GM18858 (cell line): Measurements from ENCODE around the gene ATP8B3.
"Not testable (repeated sequence)": the region's sequence is repeated elsewhere in the genome, so short reads cannot be mapped to it uniquely, and the experiment has no call there.

Experiments
- ATAC-seq: cut with Tn5 transposase; IDR thresholded peaks from one replicate; pipeline ENCODE4 v1.9.1; 2021; ENCODE audit not compliant: unreplicated experiment

ATP8B3 gene

GRCh38 chr19:1770866-1771576 is 41.1 kb downstream of the ATP8B3 start:
- no peak for ATAC-seq

DNA sequence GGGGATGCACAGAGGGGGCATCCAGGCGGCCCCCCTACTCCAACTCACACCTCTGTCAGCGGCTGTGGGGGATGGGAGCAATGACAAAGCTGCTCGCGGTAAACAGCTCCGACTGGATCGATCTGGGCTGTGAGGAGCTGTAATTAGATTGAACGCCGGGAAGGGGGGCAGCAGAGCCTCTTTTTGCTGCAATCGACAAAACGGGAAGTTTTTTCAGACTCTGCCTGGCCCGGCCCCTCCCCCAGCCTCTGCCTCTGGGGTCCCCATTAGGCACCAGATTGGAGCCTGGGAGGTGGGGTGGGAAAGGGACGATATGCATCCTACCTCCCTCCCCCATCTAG is 42.5 kb downstream of the ATP8B3 start:
- no peak for ATAC-seq

- ATAC-seq = no peak
These were observed 43.0 kb downstream of the ATP8B3 start for GRCh38 chr19:1768918-1769644.

GRCh38 chr19:1768248-1768647 is 43.8 kb downstream of the ATP8B3 start:
- no peak for ATAC-seq

- ATAC-seq = no peak
These were observed 44.6 kb downstream of the ATP8B3 start for GRCh38 chr19:1767464-1767933.

DNA sequence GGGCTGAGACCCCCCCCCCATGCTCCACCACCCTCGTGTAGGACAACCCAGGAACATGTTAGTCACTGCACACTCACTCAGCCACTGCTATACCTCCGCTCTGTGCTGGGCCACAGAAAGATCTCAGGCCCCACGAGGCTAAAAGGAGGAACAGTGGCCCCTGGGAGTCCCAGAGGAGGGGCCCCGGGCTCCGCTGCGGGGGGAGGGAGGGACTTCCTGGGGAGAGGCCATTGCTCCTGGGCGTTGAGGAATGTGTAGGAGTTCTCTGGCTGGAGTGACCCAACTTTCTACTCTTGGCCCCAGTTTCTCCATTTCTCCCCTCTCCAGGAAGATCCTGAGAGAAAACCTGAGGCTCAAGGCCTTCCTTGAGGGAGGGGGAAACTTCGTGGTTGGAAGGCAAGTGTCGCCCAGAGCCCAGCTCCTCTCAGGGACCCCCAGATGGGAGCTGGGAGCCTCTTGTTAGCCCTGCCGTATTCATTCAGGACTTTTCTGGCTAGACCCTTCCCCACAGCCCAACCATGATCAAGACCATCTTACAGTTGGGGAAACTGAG is 45.2 kb downstream of the ATP8B3 start:
- ATAC-seq = no peak

DNA sequence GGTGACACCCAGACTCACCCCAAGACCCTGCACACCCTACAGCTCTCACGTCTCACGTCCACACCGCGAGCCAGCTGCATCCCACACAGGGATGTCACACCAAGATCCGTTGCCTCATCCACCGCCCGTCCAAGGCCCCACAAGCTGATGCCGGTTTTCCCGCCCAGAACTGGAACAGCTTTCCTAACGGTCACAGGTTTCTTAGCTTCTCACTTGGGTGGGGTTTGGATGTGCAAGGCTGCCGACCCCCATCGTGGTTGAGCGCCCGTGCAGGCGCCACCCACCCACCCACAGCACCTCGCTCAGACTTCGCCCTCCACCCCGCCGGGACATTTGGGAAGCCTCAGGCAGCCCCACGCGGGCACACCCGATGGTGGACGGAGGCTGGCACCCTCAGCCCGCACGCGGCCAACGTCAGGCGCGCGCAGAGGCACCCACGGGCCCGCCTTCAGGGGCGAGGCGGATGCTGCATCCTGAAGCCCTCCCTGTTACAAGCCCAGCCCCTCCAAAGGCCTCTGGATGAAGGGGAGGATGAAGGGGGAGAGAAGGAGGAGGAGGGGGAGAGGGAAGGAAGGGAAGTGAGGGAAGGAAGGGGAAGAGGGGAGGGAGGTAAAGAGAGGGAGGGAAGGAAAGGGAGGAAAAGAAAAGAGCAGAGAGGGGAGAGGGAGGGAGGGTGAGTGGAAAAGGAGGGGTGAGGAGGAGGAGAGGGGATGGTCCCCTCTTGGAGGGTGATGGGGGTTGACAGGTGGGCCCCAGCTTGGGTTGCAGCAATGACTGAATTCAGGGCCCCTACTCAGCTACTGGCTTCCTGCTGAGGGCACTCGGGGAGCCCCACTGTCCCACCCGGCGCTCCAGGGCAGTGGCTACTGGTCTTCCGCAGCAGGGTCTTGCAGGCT is 45.9 kb downstream of the ATP8B3 start:
- no peak for ATAC-seq

GRCh38 chr19:1765232-1765903 is 46.7 kb downstream of the ATP8B3 start:
- ATAC-seq = no peak

GRCh38 chr19:1764729-1765128 is 47.3 kb downstream of the ATP8B3 start:
- no peak for ATAC-seq

GRCh38 chr19:1763648-1764639 is 48.1 kb downstream of the ATP8B3 start:
- no peak for ATAC-seq

DNA sequence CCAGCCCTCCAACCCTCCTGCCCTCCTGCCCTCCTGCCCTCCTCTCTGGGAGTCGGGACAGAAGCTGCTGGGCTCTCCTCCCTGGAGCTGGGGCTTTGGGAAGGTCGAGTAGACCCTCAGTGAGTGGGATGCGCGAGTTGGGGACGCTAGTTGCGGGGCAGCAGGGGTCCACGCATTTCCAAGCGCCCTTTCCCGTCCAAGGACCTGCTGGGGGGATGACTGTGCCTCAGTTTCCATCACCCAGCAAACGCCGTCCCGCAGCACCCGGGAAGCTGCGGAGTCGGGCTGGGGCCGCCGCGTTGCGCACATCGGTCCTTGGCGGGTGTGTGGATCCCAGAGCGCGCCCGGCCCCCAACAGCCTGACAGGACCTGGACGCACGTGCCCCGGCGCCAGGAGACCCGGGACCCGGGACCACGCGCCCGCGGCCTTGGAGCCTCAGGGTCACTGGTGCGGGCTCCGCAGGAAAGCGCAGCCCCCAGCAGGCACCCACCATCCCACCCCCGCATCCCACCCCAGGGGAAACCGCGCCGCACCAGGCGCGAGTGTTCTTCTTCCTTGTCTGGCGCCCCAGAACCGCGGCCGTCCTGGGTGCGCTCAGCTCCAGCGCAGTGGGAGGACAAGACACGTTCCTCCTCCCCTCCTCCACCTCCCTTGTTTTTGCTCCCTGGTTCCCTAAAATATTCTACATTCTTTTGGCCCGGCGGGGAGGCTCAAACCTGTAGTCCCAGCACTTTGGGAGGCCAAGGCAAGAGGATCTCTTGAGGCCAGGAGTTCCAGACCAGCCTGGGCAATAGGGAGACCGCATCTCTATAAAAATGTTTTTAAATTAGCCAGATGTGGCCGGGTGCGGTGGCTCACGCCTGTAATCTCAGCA is 49.6 kb downstream of the ATP8B3 start:
- ATAC-seq = no peak

DNA sequence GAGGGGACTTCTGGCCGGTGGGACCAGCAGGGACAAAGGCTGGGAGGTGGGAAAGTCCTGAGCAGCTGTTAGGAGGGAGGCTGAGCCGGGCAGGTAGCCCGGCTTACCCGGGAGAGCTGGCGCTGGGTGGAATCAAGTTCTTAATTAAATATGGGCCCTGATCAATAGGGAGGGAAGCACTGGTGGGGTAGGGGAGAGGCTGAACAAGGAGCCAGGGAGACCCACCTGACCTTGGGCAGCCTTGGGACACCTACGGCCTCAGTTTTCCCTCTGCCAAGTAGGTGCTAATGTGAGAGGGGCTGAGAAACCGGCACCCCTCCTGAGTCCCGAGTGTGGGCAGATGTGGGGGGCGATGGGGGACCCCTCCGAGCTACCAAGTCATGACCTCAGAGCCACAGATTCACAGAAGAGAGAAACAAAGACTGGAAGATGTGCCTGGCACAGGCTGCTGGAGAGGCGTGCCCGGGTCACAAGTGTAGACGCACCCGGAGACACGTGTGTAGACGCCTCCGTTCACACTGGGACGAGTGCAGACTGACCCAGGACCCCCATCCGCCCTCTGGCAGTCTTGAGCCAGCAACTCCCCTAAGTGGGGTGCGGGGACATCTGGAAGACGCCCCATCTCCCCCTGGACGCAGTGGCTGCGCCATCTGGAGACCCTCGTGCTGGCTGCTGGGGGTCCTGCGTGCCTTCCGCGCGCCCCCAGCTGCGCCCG is 50.4 kb downstream of the ATP8B3 start:
- no peak for ATAC-seq

DNA sequence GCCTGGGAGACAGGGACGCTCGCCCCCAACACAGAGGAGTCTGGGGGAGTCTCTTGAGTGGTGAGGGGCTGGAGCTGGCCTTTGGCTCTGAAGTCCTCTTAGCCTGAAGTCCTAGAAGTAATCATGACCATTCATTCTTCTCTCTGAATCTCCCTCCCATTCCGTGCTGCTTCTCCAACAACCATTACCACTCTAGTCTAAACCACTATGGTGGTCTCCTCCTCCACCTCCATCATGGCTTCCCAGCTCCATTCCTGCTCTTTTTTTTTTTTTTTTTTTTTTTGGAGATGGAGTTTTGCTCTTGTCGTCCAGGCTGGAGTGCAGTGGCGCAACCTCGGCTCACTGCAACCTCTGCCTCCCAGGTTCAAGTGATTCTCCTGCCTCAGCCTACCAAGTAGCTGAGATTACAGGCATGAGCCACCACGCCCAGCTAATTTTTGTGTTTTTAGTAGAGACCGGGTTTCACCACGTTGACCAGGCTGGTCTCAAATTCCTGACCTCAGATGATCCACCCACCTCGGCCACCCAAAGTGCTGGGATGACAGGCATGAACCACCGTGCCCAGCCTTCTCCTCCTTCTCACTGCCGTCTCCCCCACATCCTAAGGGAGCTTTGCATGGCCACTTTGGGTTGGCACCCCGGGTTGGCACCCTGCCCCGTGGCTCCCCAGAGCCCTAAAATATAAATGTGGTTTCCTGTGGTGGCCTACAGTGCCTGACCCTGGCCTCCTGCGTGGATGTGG is 51.1 kb downstream of the ATP8B3 start:
- not testable (repeated sequence) for ATAC-seq

DNA sequence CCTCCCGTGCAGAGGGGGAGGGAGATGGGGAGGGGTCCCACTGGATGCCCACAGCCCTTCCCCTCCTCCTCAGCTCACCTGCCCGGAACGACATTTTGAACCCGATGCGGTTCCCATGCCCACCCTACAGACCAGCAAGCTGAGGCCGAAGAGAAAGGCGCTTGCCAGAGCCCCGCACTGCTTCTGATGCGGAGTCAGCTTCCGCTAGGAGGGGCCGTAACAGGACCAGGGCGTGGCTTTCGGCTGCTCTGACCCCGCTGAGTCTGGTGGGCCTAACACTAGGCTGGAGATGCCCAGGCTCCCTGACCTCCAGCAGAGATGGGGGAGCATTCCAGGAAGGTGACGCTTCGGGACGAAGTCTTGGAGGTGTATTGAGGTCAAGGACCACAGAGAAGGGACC is 52.1 kb downstream of the ATP8B3 start:
- no peak for ATAC-seq

GRCh38 chr19:1758959-1759903 is 52.8 kb downstream of the ATP8B3 start:
- ATAC-seq = no peak

- no peak for ATAC-seq
These were observed 53.9 kb downstream of the ATP8B3 start for GRCh38 chr19:1758231-1758577.
